Measurements from ENCODE around the gene SDC4. TPM values are rescaled to one million over a fixed set of nuclear protein-coding genes. Genes with fewer than 3 reads are reported as not detected.
A peak's percentile ranks its signal among the peaks of the same experiment; 100 is the strongest.

The SDC4 gene
- total and polyA plus RNA-seq, 4 donors: 54.4 to 147 (median 83.6) TPM

- Histone ChIP-seq H3K9ac (ENCODE audit: low read depth in 1 of 2, low read length in 2 of 2) (peak overlapping the region; percentile 34 to 87), H3K27me3 (ENCODE audit: control insufficient read depth in 4 of 4, insufficient read depth in 4 of 4, low read length in 3 of 4) (no peaks in the 10 kb centered on the region), H3K4me1 (ENCODE audit: control insufficient read depth in 4 of 4, insufficient read depth in 4 of 4, low read length in 3 of 4) (peaks cover 8 to 47% (median 29%) of the 10 kb centered on the region in 4 donors), H3K4me3 (ENCODE audit: low read depth in 1 of 3, low read length in 3 of 3) (peak overlapping the region; percentile 68 to 87 (median 74)), H3K9me3 (ENCODE audit: control insufficient read depth in 4 of 4, low read length in 3 of 4) (no peaks in the 10 kb centered on the region), H3K36me3 (ENCODE audit: control insufficient read depth in 4 of 4, insufficient read depth in 3 of 4, low read depth in 1 of 4, low read length in 3 of 4) (peaks cover 0 to 24% (median 22%) of the 10 kb centered on the region in 4 donors), H3K27ac (ENCODE audit: low read depth in 1 of 2, low read length in 2 of 2) (peak overlapping the region; percentile 97 to 98)
- DNase-seq (ENCODE audit: low spot score): peak; percentile 29
- WGBS: 18% methylated on average over 23 of the region's 23 CpGs
- TF ChIP-seq HNF4A (conservative IDR thresholded peaks at IDR 0.05) (peak; percentile 3 to 7), JUND (IDR thresholded peaks at IDR 0.05) (no peak), RAD21 (IDR thresholded peaks at IDR 0.05) (no peak), HNF4G (IDR thresholded peaks at IDR 0.05) (no peak), FOXA1 (IDR thresholded peaks at IDR 0.05) (no peak), ATF3 (IDR thresholded peaks at IDR 0.05) (no peak)
Observed at GRCh38 chr20:45363611-45364492, 15.6 kb upstream of the SDC4 start.

GRCh38 chr20:45362804-45363610, 14.8 kb upstream of the SDC4 start, which contains the start of gene SYS1:
Gene SYS1, plus strand, starts transcription at chr20:45363156. Its CDS starts 376 bp downstream, at chr20:45363532.
- Histone ChIP-seq H3K36me3 (ENCODE audit: control insufficient read depth in 4 of 4, insufficient read depth in 3 of 4, low read depth in 1 of 4, low read length in 3 of 4) (peaks cover 0 to 23% (median 20%) of the 10 kb centered on the region in 4 donors), H3K4me1 (ENCODE audit: control insufficient read depth in 4 of 4, insufficient read depth in 4 of 4, low read length in 3 of 4) (peaks cover 8 to 49% (median 33%) of the 10 kb centered on the region in 4 donors), H3K9me3 (ENCODE audit: control insufficient read depth in 4 of 4, low read length in 3 of 4) (no peaks in the 10 kb centered on the region), H3K9ac (ENCODE audit: low read depth in 1 of 2, low read length in 2 of 2) (peak within 1 kb of the TSS; percentile 85 to 87), H3K27me3 (ENCODE audit: control insufficient read depth in 4 of 4, insufficient read depth in 4 of 4, low read length in 3 of 4) (no peaks in the 10 kb centered on the region), H3K27ac (ENCODE audit: low read depth in 1 of 2, low read length in 2 of 2) (peak within 1 kb of the TSS; percentile 98), H3K4me3 (ENCODE audit: low read depth in 1 of 3, low read length in 3 of 3) (peak within 1 kb of the TSS; percentile 68 to 87 (median 74))
- no peak for TF ChIP-seq FOXA2 (IDR thresholded peaks at IDR 0.05)
- no peak for TF ChIP-seq HNF4G (IDR thresholded peaks at IDR 0.05)
- TF ChIP-seq CTCF (IDR thresholded peaks at IDR 0.05; ENCODE audit: low read depth, low read length, missing input control): peak; percentile 78
- peak; percentile 90 for TF ChIP-seq SP1 (IDR thresholded peaks at IDR 0.05)
- peak; percentile 70 to 89 for TF ChIP-seq RXRA (IDR thresholded peaks at IDR 0.05)
- TF ChIP-seq FOXA1 (IDR thresholded peaks at IDR 0.05): no peak
- peak; percentile 37 for TF ChIP-seq ZBTB33 (IDR thresholded peaks at IDR 0.05)
- TF ChIP-seq REST (IDR thresholded peaks at IDR 0.05): peak; percentile 94
- peak in 1 of 2 donors; percentile 50 for TF ChIP-seq EGR1 (IDR thresholded peaks at IDR 0.05; ENCODE audit: low read depth in 2 of 2)
- peak; percentile 84 for TF ChIP-seq MAX (IDR thresholded peaks at IDR 0.05)
- peak; percentile 92 to 93 for TF ChIP-seq RAD21 (IDR thresholded peaks at IDR 0.05)
- TF ChIP-seq GABPA (IDR thresholded peaks at IDR 0.05 in 1 of 2, conservative IDR thresholded peaks at IDR 0.05 in 1 of 2): peak; percentile 34 to 84
- TF ChIP-seq TAF1 (conservative IDR thresholded peaks at IDR 0.05): peak; percentile 65
- TF ChIP-seq ATF3 (IDR thresholded peaks at IDR 0.05): no peak
- TF ChIP-seq JUND (IDR thresholded peaks at IDR 0.05): peak in 1 of 2 donors; percentile 32
- TF ChIP-seq HNF4A (conservative IDR thresholded peaks at IDR 0.05): peak in 1 of 2 donors; percentile 52
- TF ChIP-seq YY1 (IDR thresholded peaks at IDR 0.05): peak; percentile 84
- no peak for TF ChIP-seq NR2F2 (IDR thresholded peaks at IDR 0.05)
- WGBS: under 1% methylated on average over 55 of the region's 55 CpGs
- peak; percentile 99 for DNase-seq (ENCODE audit: low spot score)
